ENCODE results near the gene FRMD4A.

- TF ChIP-seq EP300 (IDR thresholded peaks at IDR 0.05) (no peak), POLR2A (IDR thresholded peaks at IDR 0.05) (no peak), CTCF (IDR thresholded peaks at IDR 0.05) (no peak), POLR2AphosphoS5 (IDR thresholded peaks at IDR 0.05) (no peak)
Measured at GRCh38 chr10:13774303-13774893, 556.3 kb downstream of the FRMD4A start.
